Skeletal muscle cell (primary cell): ENCODE data around the gene ABHD14A.

Experiments
- DNase-seq: peaks from one replicate; pipeline ENCODE4 v3.0.0-alpha.2; 2010; ENCODE audit warnings: low read depth
- H3K4me3 ChIP-seq: 2 replicates; pipeline ENCODE4 v1.5.1; 2011; ENCODE audit warnings: low read depth, mild to moderate bottlenecking, control low read depth, low read length, moderate library complexity

Gene ABHD14A

GRCh38 chr3:51968883-51969678 lies 5.8 kb upstream of the ABHD14A start:
- no peak overlapping the region for H3K4me3 ChIP-seq
- DNase-seq: no peak

GRCh38 chr3:51969841-51970240 lies 5.0 kb upstream of the ABHD14A start:
- DNase-seq: no peak
- no peak overlapping the region for H3K4me3 ChIP-seq

- no peak for DNase-seq
- no peak overlapping the region for H3K4me3 ChIP-seq
Measured at GRCh38 chr3:51970606-51971300, 4.1 kb upstream of the ABHD14A start.

- DNase-seq: no peak
- no peak overlapping the region for H3K4me3 ChIP-seq
Measured at GRCh38 chr3:51971350-51971749, 3.5 kb upstream of the ABHD14A start.

- no peak for DNase-seq
- H3K4me3 ChIP-seq: peak overlapping the region; percentile 86
Measured at GRCh38 chr3:51974277-51974962, 444 bp upstream of the ABHD14A start.

GRCh38 chr3:51975852-51976549 lies 1.1 kb downstream of the ABHD14A start:
- peak overlapping the region; percentile 86 for H3K4me3 ChIP-seq

GRCh38 chr3:51977446-51978142 lies 2.7 kb downstream of the ABHD14A start:
- no peak overlapping the region for H3K4me3 ChIP-seq
- DNase-seq: no peak

More at GRCh38 chr3:51975852-51976549, 1.1 kb downstream of the ABHD14A start:
- no peak for DNase-seq

GRCh38 chr3:51978143-51978502 lies 3.3 kb downstream of the ABHD14A start:
- DNase-seq: no peak
- H3K4me3 ChIP-seq: no peak overlapping the region

- H3K4me3 ChIP-seq: no peak overlapping the region
- DNase-seq: no peak
Measured at GRCh38 chr3:51980253-51980652, 5.4 kb downstream of the ABHD14A start.

GRCh38 chr3:51982352-51982837 lies 7.5 kb downstream of the ABHD14A start:
- peak overlapping the region; percentile 58 for H3K4me3 ChIP-seq
- DNase-seq: no peak

GRCh38 chr3:51982838-51983577 lies 8.1 kb downstream of the ABHD14A start, which contains the start of gene ACY1:
Gene ACY1 (plus strand): TSS chr3:51983535. CDS start chr3:51984065, 530 bp downstream.
- DNase-seq: peak; percentile 84
- peak within 1 kb of the TSS; percentile 58 for H3K4me3 ChIP-seq

- DNase-seq: no peak
Measured at GRCh38 chr3:51983578-51984268, 8.9 kb downstream of the ABHD14A start.

GRCh38 chr3:51984269-51984647 lies 9.4 kb downstream of the ABHD14A start:
- H3K4me3 ChIP-seq: peak overlapping the region; percentile 58
- DNase-seq: no peak

More at GRCh38 chr3:51983578-51984268, 8.9 kb downstream of the ABHD14A start:
- peak overlapping the region; percentile 58 for H3K4me3 ChIP-seq

- DNase-seq: no peak
- no peak overlapping the region for H3K4me3 ChIP-seq
Measured at GRCh38 chr3:51985063-51985462, 10.2 kb downstream of the ABHD14A start.

- H3K4me3 ChIP-seq: no peak overlapping the region
Measured at GRCh38 chr3:51986010-51986947, 11.4 kb downstream of the ABHD14A start.

GRCh38 chr3:51987568-51987967 lies 12.7 kb downstream of the ABHD14A start:
- no peak overlapping the region for H3K4me3 ChIP-seq
- DNase-seq: no peak

More at GRCh38 chr3:51986010-51986947, 11.4 kb downstream of the ABHD14A start:
- no peak for DNase-seq
